ENCODE data around the gene NMRK2. TPM values are rescaled to one million over a fixed set of nuclear protein-coding genes. Genes with fewer than 3 reads are reported as not detected.

Gene NMRK2
- total and polyA plus RNA-seq, 2 of the 13 experiments (the other 11 are each of a cell fraction or from before 2014, with no cell fraction given), result not detected

- TF ChIP-seq HNRNPK (IDR thresholded peaks at IDR 0.05; ENCODE audit: low read depth, low read length, poor library complexity, severe bottlenecking) (peak; percentile 54), SIN3B (IDR thresholded peaks at IDR 0.05; ENCODE audit: low read length) (no peak), TEF (CRISPR knock-in tag; IDR thresholded peaks at IDR 0.05) (no peak), CBX5 (CRISPR knock-in tag; IDR thresholded peaks at IDR 0.05; ENCODE audit: borderline replicate concordance) (peak; percentile 43; the same call in 1 of the 2 replicates), ZEB1 (IDR thresholded peaks at IDR 0.05; ENCODE audit: insufficient replicate concordance, low read depth) (no peak), ZBTB1 (CRISPR knock-in tag; IDR thresholded peaks at IDR 0.05; ENCODE audit: borderline replicate concordance) (no peak), ZSCAN5A (CRISPR knock-in tag; IDR thresholded peaks at IDR 0.05; ENCODE audit: borderline replicate concordance) (no peak), FOXP4 (CRISPR knock-in tag; IDR thresholded peaks at IDR 0.05) (no peak), CAMTA2 (CRISPR knock-in tag; IDR thresholded peaks at IDR 0.05; ENCODE audit: borderline replicate concordance) (no peak), GTF3A (CRISPR knock-in tag; conservative IDR thresholded peaks at IDR 0.05) (no peak), CSRNP2 (CRISPR knock-in tag; conservative IDR thresholded peaks at IDR 0.05; ENCODE audit: low read depth) (no peak), BCL3 (CRISPR knock-in tag; IDR thresholded peaks at IDR 0.05) (peak; percentile 57; the same call in 1 of the 2 replicates), ZHX1 (CRISPR knock-in tag; IDR thresholded peaks at IDR 0.05; ENCODE audit: low read depth) (no peak), ELF1 (CRISPR knock-in tag; IDR thresholded peaks at IDR 0.05) (peak; percentile 92), ZNF563 (CRISPR knock-in tag; IDR thresholded peaks at IDR 0.05) (no peak), IRF9 (CRISPR knock-in tag; IDR thresholded peaks at IDR 0.05; ENCODE audit: borderline replicate concordance) (0 out of 2 replicates have a peak, but pooled peaks have one; percentile 20)
Observed at GRCh38 chr19:3970808-3971598, 38.1 kb downstream of the NMRK2 start, which contains the start of gene DAPK3 (continued).
